PFSK-1 (cell line): ENCODE data around the gene RANBP17.

Experiments
- FOXP2 ChIP-seq: optimal IDR thresholded peaks from 2 replicates; pipeline ENCODE3; 2011; ENCODE audit warnings: borderline replicate concordance, control low read depth, inconsistent platforms; ENCODE audit not compliant: insufficient read depth; ENCODE audit errors: extremely low read length, extremely low read depth
- POLR2AphosphoS5 ChIP-seq: IDR thresholded peaks from 2 replicates; pipeline ENCODE4 v1.6.1; 2012; ENCODE audit warnings: low read depth, mild to moderate bottlenecking, control low read depth, low read length, moderate library complexity
- REST ChIP-seq, 2 experiments: IDR thresholded peaks; 2 replicates each; pipeline versions ENCODE4 v1.6.1 to v1.8.0; 2011 to 2012; ENCODE audit warnings: low read depth in 2 of 2, low read length in 2 of 2, control low read depth in 1 of 2, inconsistent platforms in 1 of 2, mild to moderate bottlenecking in 1 of 2, moderate library complexity in 1 of 2; ENCODE audit not compliant: insufficient read depth in 1 of 2
- SIN3A ChIP-seq: IDR thresholded peaks from 2 replicates; pipeline ENCODE4 v1.6.1; 2012; ENCODE audit warnings: mild to moderate bottlenecking, low read length, moderate library complexity, borderline replicate concordance; ENCODE audit not compliant: insufficient read depth
- TAF1 ChIP-seq: IDR thresholded peaks from 2 replicates; pipeline ENCODE4 v1.6.1; 2012; ENCODE audit warnings: low read length, control low read depth, borderline replicate concordance; ENCODE audit not compliant: insufficient read depth

Gene RANBP17

GRCh38 chr5:171330021-171330420, 468.2 kb downstream of the RANBP17 start:
- TF ChIP-seq POLR2AphosphoS5 (no peak), TAF1 (no peak), FOXP2 (no peak), REST (IDR thresholded peaks at IDR 0.05; ENCODE audit: insufficient read depth in 1 of 2, low read depth in 2 of 2, low read length in 2 of 2) (no peak), SIN3A (no peak)

GRCh38 chr5:171335616-171336015, 473.8 kb downstream of the RANBP17 start:
- TF ChIP-seq POLR2AphosphoS5: no peak
- TF ChIP-seq TAF1: no peak

- TF ChIP-seq TAF1: no peak
- no peak for TF ChIP-seq REST (IDR thresholded peaks at IDR 0.05; ENCODE audit: insufficient read depth in 1 of 2, low read depth in 2 of 2, low read length in 2 of 2)
- no peak for TF ChIP-seq POLR2AphosphoS5
- TF ChIP-seq SIN3A: no peak
- no peak for TF ChIP-seq FOXP2
These were observed 474.8 kb downstream of the RANBP17 start for GRCh38 chr5:171336521-171337209.

- TF ChIP-seq FOXP2 (no peak), TAF1 (no peak), REST (IDR thresholded peaks at IDR 0.05; ENCODE audit: insufficient read depth in 1 of 2, low read depth in 2 of 2, low read length in 2 of 2) (no peak), SIN3A (no peak), POLR2AphosphoS5 (no peak)
These were observed 475.4 kb downstream of the RANBP17 start for GRCh38 chr5:171337210-171337569.

- TF ChIP-seq SIN3A: no peak
- TF ChIP-seq REST (IDR thresholded peaks at IDR 0.05; ENCODE audit: insufficient read depth in 1 of 2, low read depth in 2 of 2, low read length in 2 of 2): no peak
- TF ChIP-seq FOXP2: no peak
- TF ChIP-seq POLR2AphosphoS5: no peak
- TF ChIP-seq TAF1: no peak
These were observed 478.2 kb downstream of the RANBP17 start for GRCh38 chr5:171340042-171340441.
